ENCODE data around the gene RIT2. TPM values are rescaled to one million over a fixed set of nuclear protein-coding genes. Genes with fewer than 3 reads are reported as not detected.

The RIT2 gene
- polyA plus RNA-seq, 1 of the 3 experiments (the other 2 are of a cell fraction), result not detected

DNA sequence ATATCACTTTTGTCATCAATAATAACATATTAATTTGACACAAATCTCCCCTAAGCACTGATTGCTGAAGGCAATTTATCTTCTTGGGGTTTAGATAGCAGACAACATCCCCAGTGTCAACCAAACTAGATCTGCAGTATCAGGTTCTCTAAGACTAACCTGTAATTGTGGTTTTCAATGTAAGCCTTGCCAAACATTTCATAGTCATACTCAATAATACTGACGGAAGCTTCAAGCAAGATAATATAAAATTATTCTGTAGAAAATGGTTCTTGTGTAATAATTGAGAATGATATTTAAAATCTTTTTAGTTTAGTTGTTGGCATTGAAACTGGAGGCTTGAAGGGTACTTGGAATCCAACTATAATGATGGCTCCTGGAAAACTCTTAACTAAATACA lies 186.3 kb downstream of the RIT2 start:
- no peak overlapping the region for H2AFZ ChIP-seq (ENCODE audit: low read depth)
- H3K9me2 ChIP-seq, result no peaks in the 10 kb centered on the region
- WGBS (ENCODE audit: low lambda C conversion rate), result 75% methylated on average over 1 of the region's 1 CpG
- ChIA-PET POLR2A (no interaction called here), CTCF (no interaction called here)
- H3K4me1 ChIP-seq (ENCODE audit: control insufficient read depth in 1 of 2, insufficient read depth in 2 of 2, low read depth in 1 of 2, low read length in 1 of 2), result no peaks in the 10 kb centered on the region; a peak in 1 of 4 replicates
- H3K79me2 ChIP-seq (ENCODE audit: insufficient read depth), result no peaks in the 10 kb centered on the region
- H3K27me3 ChIP-seq (ENCODE audit: insufficient read depth), result no peaks in the 10 kb centered on the region
- TF ChIP-seq JUND (IDR thresholded peaks at IDR 0.05) (no peak), FOSL2 (IDR thresholded peaks at IDR 0.05; ENCODE audit: borderline replicate concordance, low read depth) (no peak)
- no peaks in the 10 kb centered on the region for H3F3A ChIP-seq (replicated peaks; ENCODE audit: insufficient read depth)
- H3K36me3 ChIP-seq (replicated peaks in 1 of 2; ENCODE audit: control insufficient read depth in 1 of 2, insufficient read depth in 2 of 2, low read length in 1 of 2), result no peaks in the 10 kb centered on the region
- no peaks in the 10 kb centered on the region for H3K9me3 ChIP-seq
- H3K9ac ChIP-seq, result no peak overlapping the region
- no peak for DNase-seq
- no peak overlapping the region for H3K27ac ChIP-seq (ENCODE audit: low read depth in 2 of 2, low read length in 1 of 2)
- no peak overlapping the region for H3K4me3 ChIP-seq (ENCODE audit: low read depth in 2 of 2, low read length in 1 of 2)
- no peaks in the 10 kb centered on the region for H4K20me1 ChIP-seq (ENCODE audit: insufficient read depth)
- no peak overlapping the region for H3K4me2 ChIP-seq

GRCh38 chr18:42925036-42925435 lies 190.4 kb downstream of the RIT2 start:
- no peak for DNase-seq
- POLR2A ChIA-PET, result no interaction called here
- no peaks in the 10 kb centered on the region for H3K9me3 ChIP-seq
- CTCF ChIA-PET, result interaction anchor here (1.6 kb wide), 1 partner anchor 9 kb away, joined by 6 read pairs; no protein-coding TSS in a partner anchor
- H3K9ac ChIP-seq, result no peak overlapping the region
- H3K9me2 ChIP-seq, result no peaks in the 10 kb centered on the region
- H3K79me2 ChIP-seq (ENCODE audit: insufficient read depth), result no peaks in the 10 kb centered on the region
- H3F3A ChIP-seq (replicated peaks; ENCODE audit: insufficient read depth), result no peaks in the 10 kb centered on the region
- no peak overlapping the region for H2AFZ ChIP-seq (ENCODE audit: low read depth)
- 56% methylated on average over 2 of the region's 2 CpGs for WGBS (ENCODE audit: low lambda C conversion rate)
- H3K36me3 ChIP-seq (replicated peaks in 1 of 2; ENCODE audit: control insufficient read depth in 1 of 2, insufficient read depth in 2 of 2, low read length in 1 of 2), result no peaks in the 10 kb centered on the region
- H4K20me1 ChIP-seq (ENCODE audit: insufficient read depth), result no peaks in the 10 kb centered on the region
- H3K4me2 ChIP-seq, result no peak overlapping the region
- H3K4me3 ChIP-seq (ENCODE audit: low read depth in 2 of 2, low read length in 1 of 2), result no peak overlapping the region
- no peaks in the 10 kb centered on the region for H3K27me3 ChIP-seq (ENCODE audit: insufficient read depth)
- H3K27ac ChIP-seq (ENCODE audit: low read depth in 2 of 2, low read length in 1 of 2), result no peak overlapping the region
- TF ChIP-seq TAF1 (IDR thresholded peaks at IDR 0.05; ENCODE audit: borderline replicate concordance, low read depth, low read length), result no peak
- no peak for TF ChIP-seq YY1 (IDR thresholded peaks at IDR 0.05; ENCODE audit: low read depth)
- no peak for TF ChIP-seq NRF1 (IDR thresholded peaks at IDR 0.05; ENCODE audit: low read depth, low read length)
- no peak for TF ChIP-seq PBX3 (IDR thresholded peaks at IDR 0.05)
- TF ChIP-seq RCOR1 (IDR thresholded peaks at IDR 0.05; ENCODE audit: low read length), result no peak
- no peak for TF ChIP-seq NFIC (IDR thresholded peaks at IDR 0.05; ENCODE audit: borderline replicate concordance)
- TF ChIP-seq ELF1 (IDR thresholded peaks at IDR 0.05), result no peak
- no peak for TF ChIP-seq ZBTB33 (IDR thresholded peaks at IDR 0.05; ENCODE audit: borderline replicate concordance, low read depth)
- no peak for TF ChIP-seq CHD2 (IDR thresholded peaks at IDR 0.05; ENCODE audit: low read length, partially characterized antibody)
- TF ChIP-seq SIN3A (IDR thresholded peaks at IDR 0.05; ENCODE audit: borderline replicate concordance, low read depth, low read length), result no peak
- TF ChIP-seq GABPA (IDR thresholded peaks at IDR 0.05; ENCODE audit: low read depth), result no peak
- no peak for TF ChIP-seq POLR2AphosphoS5 (IDR thresholded peaks at IDR 0.05; ENCODE audit: low read depth, low read length)
- no peak for TF ChIP-seq FOSL2 (IDR thresholded peaks at IDR 0.05; ENCODE audit: borderline replicate concordance, low read depth)
- no peak for TF ChIP-seq TEAD4 (IDR thresholded peaks at IDR 0.05; ENCODE audit: borderline replicate concordance, insufficient read depth)
- no peak for TF ChIP-seq FOXJ3 (CRISPR knock-in tag; IDR thresholded peaks at IDR 0.05)
- TF ChIP-seq REST (IDR thresholded peaks at IDR 0.05; ENCODE audit: low read depth, low read length), result no peak
- no peak for TF ChIP-seq JUND (IDR thresholded peaks at IDR 0.05)
- no peak for TF ChIP-seq IRF3 (IDR thresholded peaks at IDR 0.05; ENCODE audit: low read depth, low read length)
- no peak for TF ChIP-seq RXRA (IDR thresholded peaks at IDR 0.05; ENCODE audit: borderline replicate concordance, low read depth)
- H3K4me1 ChIP-seq (ENCODE audit: control insufficient read depth in 1 of 2, insufficient read depth in 2 of 2, low read depth in 1 of 2, low read length in 1 of 2), result no peaks in the 10 kb centered on the region
